ENCODE data around the gene ZDHHC5. TPM values are rescaled to one million over a fixed set of nuclear protein-coding genes. Genes with fewer than 3 reads are reported as not detected.

ZDHHC5 gene
- total and polyA plus RNA-seq, 5 donors, result 27.0 to 60.4 (median 51.6) TPM

DNA sequence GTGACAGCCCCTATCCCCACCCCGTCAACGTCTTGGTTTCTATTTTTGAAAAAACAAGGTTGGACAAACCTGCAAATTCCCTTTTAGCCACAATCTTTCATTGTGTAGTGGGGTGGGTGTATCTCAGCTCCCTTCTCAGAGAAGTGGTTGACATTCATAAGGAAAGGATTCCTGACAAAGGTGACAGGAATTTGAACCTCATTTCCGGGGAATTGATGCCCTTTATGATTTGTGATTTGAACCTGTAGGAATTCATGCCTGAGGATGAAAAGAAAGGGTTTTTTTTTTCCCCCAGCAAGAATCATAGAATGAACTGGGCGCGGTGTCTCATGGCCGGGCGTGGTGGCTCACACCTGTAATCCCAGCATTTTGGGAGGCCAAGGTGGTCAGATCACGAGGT is 32.7 kb upstream of the ZDHHC5 start:
- no peak overlapping the region for H3K27ac ChIP-seq (ENCODE audit: low read length)
- intact Hi-C loops (cut with DNase I), result no loop called here
- ATAC-seq (no peak), DNase-seq (no peak)
- H3K4me1 ChIP-seq (ENCODE audit: control insufficient read depth, insufficient read depth, low read length), result peaks cover 7% of the 10 kb centered on the region
- no peaks in the 10 kb centered on the region for H3K9me3 ChIP-seq (ENCODE audit: control insufficient read depth, low read length)
- H3K27me3 ChIP-seq (ENCODE audit: control insufficient read depth, insufficient read depth), result no peaks in the 10 kb centered on the region
- H3K4me3 ChIP-seq (ENCODE audit: low read length), result no peak overlapping the region
- whole genome bisulfite sequencing, result 87% methylated on average over 8 of the region's 8 CpGs

DNA sequence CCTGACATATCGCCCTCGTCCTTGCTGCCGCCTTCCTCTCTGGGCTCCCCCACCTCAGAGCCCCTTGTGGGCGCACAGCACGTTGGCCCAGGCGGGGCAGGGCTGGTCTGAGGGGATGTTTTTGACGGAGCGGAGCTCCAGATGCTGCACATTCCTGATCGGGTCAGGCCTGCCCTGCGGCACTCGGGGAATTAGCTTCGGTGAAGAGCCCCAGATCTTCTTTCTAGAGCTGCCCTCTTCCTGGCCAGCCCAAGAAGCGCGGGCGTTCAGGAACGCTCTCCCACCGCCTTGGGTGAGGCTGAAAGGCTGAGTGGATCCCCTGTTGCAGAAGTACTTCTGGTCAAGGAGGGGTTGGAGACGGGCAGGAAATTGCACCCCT is 30.3 kb upstream of the ZDHHC5 start:
- intact Hi-C loops (cut with DNase I), result no loop called here
- H3K4me3 ChIP-seq (ENCODE audit: low read length), result peak overlapping the region; percentile 81
- H3K9me3 ChIP-seq (ENCODE audit: control insufficient read depth, low read length), result no peaks in the 10 kb centered on the region
- 14% methylated on average over 18 of the region's 18 CpGs for WGBS
- no peak for DNase-seq
- H3K27me3 ChIP-seq (ENCODE audit: control insufficient read depth, insufficient read depth), result no peaks in the 10 kb centered on the region
- ATAC-seq, result peak; percentile 4
- peaks cover 9% of the 10 kb centered on the region for H3K4me1 ChIP-seq (ENCODE audit: control insufficient read depth, insufficient read depth, low read length)
- H3K27ac ChIP-seq (ENCODE audit: low read length), result no peak overlapping the region

DNA sequence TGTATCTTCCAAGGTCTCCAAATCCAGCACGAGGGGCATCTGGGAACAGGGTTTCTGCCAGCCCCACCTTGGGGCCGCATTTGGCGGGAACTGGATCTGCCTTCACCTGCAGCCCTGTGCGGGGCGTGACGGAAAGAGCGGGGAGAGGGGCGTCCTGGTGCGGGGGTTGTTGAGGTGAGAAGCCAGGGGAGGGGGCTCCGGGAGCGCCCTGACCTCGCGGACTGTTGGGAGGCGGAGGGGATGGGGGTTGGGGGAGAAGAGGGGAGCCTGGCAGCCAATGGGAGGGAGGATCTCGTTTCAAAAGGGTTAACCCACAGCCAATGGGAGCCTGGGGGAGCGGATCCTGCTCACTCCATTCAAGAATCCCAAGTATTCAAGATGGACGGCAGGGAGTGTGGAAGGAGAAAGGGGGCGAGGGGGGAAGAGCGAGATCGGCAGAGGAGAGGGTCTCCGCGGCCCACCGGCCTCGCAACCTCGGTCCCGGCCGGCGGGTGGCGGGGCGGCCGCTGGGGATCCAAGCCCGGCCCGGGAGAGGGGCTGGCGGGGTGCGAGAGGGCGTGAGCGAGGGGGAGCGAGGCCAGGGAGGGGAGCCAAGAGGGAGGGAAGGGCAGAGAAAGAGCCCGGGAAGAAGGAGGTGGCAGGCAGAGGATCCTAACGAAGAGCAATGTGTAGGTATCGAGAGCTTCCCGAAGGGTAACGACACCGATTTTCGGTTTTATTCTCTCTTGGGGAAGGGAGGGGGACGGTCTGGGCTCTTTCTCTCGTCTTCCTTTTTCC is 29.7 kb upstream of the ZDHHC5 start:
- peak overlapping the region; percentile 81 for H3K4me3 ChIP-seq (ENCODE audit: low read length)
- peak; percentile 95 to 96 for ATAC-seq
- under 1% methylated on average over 47 of the region's 47 CpGs for WGBS
- H3K9me3 ChIP-seq (ENCODE audit: control insufficient read depth, low read length), result no peaks in the 10 kb centered on the region
- no peaks in the 10 kb centered on the region for H3K27me3 ChIP-seq (ENCODE audit: control insufficient read depth, insufficient read depth)
- intact Hi-C loops (cut with DNase I), result no loop called here
- peak overlapping the region; percentile 38 for H3K27ac ChIP-seq (ENCODE audit: low read length)
- H3K4me1 ChIP-seq (ENCODE audit: control insufficient read depth, insufficient read depth, low read length), result peaks cover 9% of the 10 kb centered on the region
- peak; percentile 77 to 90 (median 86) for DNase-seq

DNA sequence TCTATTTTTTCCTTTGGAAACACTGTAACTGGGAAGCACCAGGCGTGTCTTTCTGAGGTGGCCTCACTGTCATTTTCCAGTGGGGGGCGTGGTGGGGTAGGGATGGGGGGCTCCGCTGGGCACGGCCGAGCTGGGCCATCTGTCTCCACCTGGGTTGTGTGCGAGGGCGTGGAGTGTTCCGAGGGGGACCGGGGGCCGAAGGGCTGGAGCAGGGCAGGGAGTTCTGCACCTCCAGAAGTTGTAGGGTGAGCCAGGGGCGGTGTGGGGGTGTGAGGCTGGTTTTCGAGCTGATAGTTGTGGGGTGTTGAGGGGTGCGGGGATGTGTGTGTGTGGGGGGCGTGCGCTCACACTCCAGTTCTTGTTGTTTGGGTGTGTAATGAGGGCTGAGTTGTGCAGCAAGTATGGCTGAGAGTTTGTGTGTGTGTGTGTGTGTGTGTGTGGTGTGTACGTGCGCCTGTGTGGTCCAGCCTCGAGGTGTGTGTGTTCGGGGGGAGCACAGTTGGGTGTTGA is 29.0 kb upstream of the ZDHHC5 start:
- peaks cover 9% of the 10 kb centered on the region for H3K4me1 ChIP-seq (ENCODE audit: control insufficient read depth, insufficient read depth, low read length)
- intact Hi-C loops (cut with DNase I), result no loop called here
- peak overlapping the region; percentile 81 for H3K4me3 ChIP-seq (ENCODE audit: low read length)
- ATAC-seq, result peak in 1 of 2 donors; percentile 18
- no peaks in the 10 kb centered on the region for H3K9me3 ChIP-seq (ENCODE audit: control insufficient read depth, low read length)
- 1% methylated on average over 19 of the region's 19 CpGs for WGBS
- H3K27ac ChIP-seq (ENCODE audit: low read length), result peak overlapping the region; percentile 38
- H3K27me3 ChIP-seq (ENCODE audit: control insufficient read depth, insufficient read depth), result no peaks in the 10 kb centered on the region
- peak in 1 of 3 donors; percentile 61 for DNase-seq

DNA sequence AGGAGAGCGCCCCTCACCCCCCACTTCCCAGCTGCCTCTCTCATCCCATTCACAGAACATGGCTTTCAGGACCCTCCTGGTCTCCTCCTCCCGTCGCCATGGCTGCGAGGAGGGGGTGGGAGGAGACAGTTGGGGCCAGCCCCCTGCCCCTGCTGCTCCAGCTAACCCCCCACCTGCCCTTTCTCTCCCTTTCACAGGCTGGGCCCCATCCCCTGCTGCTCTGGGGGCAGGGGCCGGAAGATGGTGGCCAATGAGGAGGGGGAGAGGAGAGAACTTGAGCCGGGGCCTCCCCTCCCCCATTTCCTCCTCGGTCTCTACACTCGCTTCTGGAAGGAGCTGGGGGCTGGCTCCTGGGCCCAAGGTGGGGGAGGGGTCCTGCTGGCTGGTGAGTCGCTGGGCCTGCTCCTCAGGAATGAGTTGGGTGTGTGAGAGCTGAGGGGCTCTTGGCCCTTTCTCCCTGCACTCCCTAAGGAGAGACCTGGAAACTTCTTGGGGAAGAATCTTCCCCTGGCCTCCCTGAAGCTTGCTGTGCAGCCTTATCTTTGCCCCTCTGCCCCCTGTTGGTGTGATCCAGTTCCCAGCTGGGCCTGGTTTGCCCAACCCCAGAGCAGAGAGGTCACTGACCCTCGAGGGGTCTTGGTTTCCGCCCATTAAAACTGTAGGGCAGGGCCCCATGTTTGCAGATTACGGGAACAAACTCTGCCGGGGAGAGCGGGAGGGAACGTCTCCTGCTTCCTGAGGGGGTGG is 28.4 kb upstream of the ZDHHC5 start:
- intact Hi-C loops (cut with DNase I), result loop anchor here in 3 of 4 donors (10.0 kb wide), 3 partner anchors 165 to 295 kb away; no protein-coding TSS in a partner anchor
- Histone ChIP-seq H3K4me3 (ENCODE audit: low read length) (peak overlapping the region; percentile 81), H3K27ac (ENCODE audit: low read length) (peak overlapping the region; percentile 35), H3K27me3 (ENCODE audit: control insufficient read depth, insufficient read depth) (no peaks in the 10 kb centered on the region), H3K9me3 (ENCODE audit: control insufficient read depth, low read length) (no peaks in the 10 kb centered on the region), H3K4me1 (ENCODE audit: control insufficient read depth, insufficient read depth, low read length) (peaks cover 9% of the 10 kb centered on the region)
- ATAC-seq (no peak), DNase-seq (no peak)
- 7% methylated on average over 15 of the region's 15 CpGs for WGBS

DNA sequence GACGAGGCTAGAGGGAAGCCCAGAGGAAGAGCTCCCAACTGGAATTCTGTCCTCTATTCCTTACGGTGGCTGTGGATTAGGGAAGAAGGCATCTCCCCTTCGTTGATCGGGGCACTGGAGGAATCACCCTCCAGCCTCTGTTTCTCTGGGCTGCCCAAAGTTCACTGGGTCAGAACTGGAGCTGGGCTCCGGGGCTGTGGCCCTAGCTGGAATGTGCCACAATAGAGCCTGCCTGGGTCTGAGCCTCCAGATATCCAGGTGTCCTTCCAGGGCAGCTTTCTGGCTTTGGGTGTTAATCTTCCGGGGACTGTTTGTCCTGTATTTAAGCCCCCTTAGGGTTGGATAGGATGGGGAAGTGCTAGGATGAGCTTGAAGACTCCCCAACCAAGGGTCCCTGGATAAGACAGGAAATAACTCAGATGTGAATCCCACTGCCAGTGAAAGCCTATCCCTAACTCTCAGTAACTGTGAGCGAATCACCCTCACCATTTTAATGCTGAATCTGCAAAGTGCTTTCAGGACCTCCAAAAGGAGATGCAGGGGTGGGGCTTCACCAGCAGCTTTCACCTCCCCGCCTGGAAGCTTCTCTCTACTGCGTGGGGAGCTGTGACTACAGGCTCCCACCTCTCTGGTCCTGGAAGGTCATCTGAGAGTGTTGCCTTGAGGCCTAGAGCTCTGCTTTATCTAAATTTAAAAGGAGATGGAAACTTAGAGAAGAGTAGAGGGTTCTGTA is 27.7 kb upstream of the ZDHHC5 start:
- WGBS, result 41% methylated on average over 9 of the region's 9 CpGs
- Histone ChIP-seq H3K9me3 (ENCODE audit: control insufficient read depth, low read length) (no peaks in the 10 kb centered on the region), H3K4me1 (ENCODE audit: control insufficient read depth, insufficient read depth, low read length) (peaks cover 9% of the 10 kb centered on the region), H3K27me3 (ENCODE audit: control insufficient read depth, insufficient read depth) (no peaks in the 10 kb centered on the region), H3K27ac (ENCODE audit: low read length) (peak overlapping the region; percentile 38), H3K4me3 (ENCODE audit: low read length) (no peak overlapping the region)
- intact Hi-C loops (cut with DNase I), result loop anchor here in 3 of 4 donors (10.0 kb wide), 3 partner anchors 165 to 295 kb away; no protein-coding TSS in a partner anchor
- DNase-seq, result no peak
- ATAC-seq, result no peak

DNA sequence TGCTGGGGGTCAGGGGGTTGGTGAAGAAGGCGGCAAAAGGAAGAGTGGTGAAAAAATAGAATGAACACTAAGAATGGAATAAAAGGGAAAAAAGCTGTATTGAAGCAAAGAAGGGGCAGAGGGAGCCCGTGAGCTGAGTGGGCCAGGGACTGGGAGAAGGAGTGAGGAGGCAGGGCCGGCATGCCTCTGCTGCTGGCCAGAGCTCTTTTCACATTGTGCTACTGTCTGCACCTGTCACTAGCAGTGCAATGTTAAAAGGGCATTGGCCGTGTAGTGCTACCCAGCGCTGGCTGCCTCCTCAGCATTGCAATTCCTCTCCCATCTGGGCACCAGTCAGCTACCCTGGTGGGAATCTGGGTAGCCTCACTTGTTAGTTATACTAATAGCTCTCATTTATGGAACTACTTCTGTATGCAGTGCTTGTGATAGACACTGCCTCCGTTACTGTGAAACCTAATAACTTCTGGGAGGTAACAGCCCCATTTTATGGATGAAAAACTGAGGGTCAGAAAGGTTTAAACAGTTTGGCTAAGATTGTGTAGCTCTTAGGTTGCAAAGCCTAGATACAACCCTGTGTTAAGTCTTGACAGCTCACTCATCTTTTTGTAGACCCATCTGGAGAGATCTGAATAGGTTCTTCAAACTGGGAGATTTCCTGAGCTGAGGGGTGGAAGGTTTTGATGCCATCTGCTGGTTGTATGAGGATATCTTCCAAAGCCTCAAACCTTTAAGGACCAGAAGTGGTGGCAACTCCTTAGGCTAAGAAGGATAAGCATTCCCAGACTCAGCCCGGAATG is 26.7 kb upstream of the ZDHHC5 start:
- ATAC-seq (peak in 1 of 2 donors; percentile 27), DNase-seq (peak in 2 of 3 donors; percentile 57 to 71)
- Histone ChIP-seq H3K9me3 (ENCODE audit: control insufficient read depth, low read length) (no peaks in the 10 kb centered on the region), H3K27me3 (ENCODE audit: control insufficient read depth, insufficient read depth) (no peaks in the 10 kb centered on the region), H3K27ac (ENCODE audit: low read length) (no peak overlapping the region), H3K4me3 (ENCODE audit: low read length) (no peak overlapping the region), H3K4me1 (ENCODE audit: control insufficient read depth, insufficient read depth, low read length) (peaks cover 15% of the 10 kb centered on the region)
- 47% methylated on average over 7 of the region's 7 CpGs for WGBS
- intact Hi-C loops (cut with DNase I), result loop anchor here in 3 of 4 donors (10.0 kb wide), 3 partner anchors 166 to 296 kb away; no protein-coding TSS in a partner anchor

DNA sequence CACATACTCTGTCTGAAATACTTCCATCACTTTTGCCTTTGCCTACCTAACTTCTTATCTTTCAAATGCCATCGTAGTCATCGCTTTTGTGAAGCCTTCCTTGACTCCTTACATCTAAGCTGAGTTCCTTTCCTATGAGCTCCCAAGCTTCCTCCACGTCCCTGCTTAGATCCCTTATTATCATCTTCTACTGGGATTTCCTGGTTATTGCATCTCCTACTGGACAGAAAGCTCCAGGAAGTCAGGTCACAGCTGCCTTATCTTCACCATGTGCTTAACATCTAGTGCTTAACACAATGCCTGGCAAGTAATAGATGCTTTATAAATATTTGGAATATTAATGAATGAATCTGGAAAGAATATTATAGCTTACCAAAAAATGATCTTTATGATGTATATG is 24.1 kb upstream of the ZDHHC5 start:
- Histone ChIP-seq H3K4me3 (ENCODE audit: low read length) (no peak overlapping the region), H3K9me3 (ENCODE audit: control insufficient read depth, low read length) (no peaks in the 10 kb centered on the region), H3K27ac (ENCODE audit: low read length) (no peak overlapping the region), H3K4me1 (ENCODE audit: control insufficient read depth, insufficient read depth, low read length) (peaks cover 21% of the 10 kb centered on the region), H3K27me3 (ENCODE audit: control insufficient read depth, insufficient read depth) (no peaks in the 10 kb centered on the region)
- no peak for DNase-seq
- intact Hi-C loops (cut with DNase I), result loop anchor here in 3 of 4 donors (2.0 to 10.0 kb wide), 4 partner anchors 75 to 299 kb away; no protein-coding TSS in a partner anchor
- 56% methylated on average over 3 of the region's 3 CpGs for WGBS
- no peak for ATAC-seq

DNA sequence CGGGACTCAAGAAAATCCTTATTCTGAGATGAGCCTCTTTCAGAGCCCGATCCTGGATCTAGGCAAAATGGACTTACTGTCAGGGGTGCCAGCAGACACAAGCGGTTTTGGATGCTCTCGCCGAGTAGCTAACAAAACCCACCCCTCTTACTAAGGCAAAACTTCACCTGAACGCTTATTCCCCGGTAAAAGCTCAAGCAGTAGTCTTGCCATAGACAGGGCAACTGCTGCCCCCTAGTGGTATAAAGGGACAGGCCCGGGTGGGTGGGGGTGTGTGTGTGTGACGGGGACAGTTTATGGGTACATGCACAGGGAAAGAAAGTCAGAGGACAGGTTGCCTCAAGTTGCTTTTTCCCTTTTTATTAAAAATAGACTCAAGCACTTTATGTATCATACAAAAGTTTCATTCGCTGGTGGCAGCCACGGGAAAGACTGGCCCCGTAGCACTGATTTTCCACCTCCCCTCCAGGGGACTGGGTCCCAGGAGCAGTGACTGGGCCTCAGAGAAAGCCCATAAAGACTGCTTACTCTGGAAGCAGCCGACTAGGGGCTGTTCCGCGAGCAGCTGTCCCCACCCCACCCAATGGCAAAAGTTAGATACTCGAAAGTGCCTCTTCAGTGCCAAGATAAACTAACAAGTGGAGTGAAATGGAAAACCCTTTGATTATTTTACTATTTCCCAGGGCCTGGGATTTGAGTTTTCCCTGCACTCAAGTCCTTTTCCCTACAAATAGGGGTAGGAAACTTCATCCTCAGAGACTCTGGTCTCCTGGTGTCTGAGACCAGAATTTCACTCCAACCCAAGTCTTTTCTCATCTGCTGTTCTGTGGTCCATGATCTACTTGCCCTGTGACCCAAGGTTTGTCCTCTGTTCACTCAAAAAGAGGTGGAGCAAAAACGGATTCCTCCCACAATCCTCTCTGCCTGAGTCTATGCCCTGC is 22.9 kb upstream of the ZDHHC5 start:
- 12% methylated on average over 17 of the region's 17 CpGs for WGBS
- H3K9me3 ChIP-seq (ENCODE audit: control insufficient read depth, low read length), result no peaks in the 10 kb centered on the region
- ATAC-seq (peak; percentile 76 to 81), DNase-seq (peak; percentile 77 to 92 (median 90))
- H3K27ac ChIP-seq (ENCODE audit: low read length), result no peak overlapping the region
- H3K4me1 ChIP-seq (ENCODE audit: control insufficient read depth, insufficient read depth, low read length), result peaks cover 18% of the 10 kb centered on the region
- intact Hi-C loops (cut with DNase I), result loop anchor here in 3 of 4 donors (2.0 to 10.0 kb wide), 5 partner anchors 76 to 300 kb away; partner anchors contain the start of gene UBE2L6 (in 2 of the 3)
- H3K4me3 ChIP-seq (ENCODE audit: low read length), result no peak overlapping the region
- no peaks in the 10 kb centered on the region for H3K27me3 ChIP-seq (ENCODE audit: control insufficient read depth, insufficient read depth)
